GM12873 (cell line): Measurements from ENCODE around the gene IFNK.

Experiments used
- CTCF ChIP-seq: IDR thresholded peaks from 2 replicates; pipeline ENCODE4 v1.5.1; 2012; ENCODE audit warnings: low read depth, mild to moderate bottlenecking, moderate library complexity, low read length, control low read depth; ENCODE audit not compliant: insufficient read depth; ENCODE audit errors: missing control alignments

IFNK gene

GRCh38 chr9:27549196-27549755 lies 25.2 kb downstream of the IFNK start:
- no peak for TF ChIP-seq CTCF

GRCh38 chr9:27554712-27555111 lies 30.6 kb downstream of the IFNK start:
- TF ChIP-seq CTCF, result no peak

GRCh38 chr9:27556470-27556869 lies 32.4 kb downstream of the IFNK start:
- no peak for TF ChIP-seq CTCF

GRCh38 chr9:27558307-27558706 lies 34.2 kb downstream of the IFNK start:
- TF ChIP-seq CTCF, result no peak

GRCh38 chr9:27560457-27560856 lies 36.4 kb downstream of the IFNK start:
- no peak for TF ChIP-seq CTCF

- no peak for TF ChIP-seq CTCF
These were observed 37.6 kb downstream of the IFNK start for GRCh38 chr9:27561685-27562084.

- no peak for TF ChIP-seq CTCF
These were observed 39.8 kb downstream of the IFNK start for GRCh38 chr9:27563738-27564430.
